Activated T-helper 17 cell treated with anti-CD3 and anti-CD28 coated beads, Interleukin-2, amount 50 U/mL, for 72 hours (primary cell): Measurements from ENCODE around the gene PRKD2. TPM values are rescaled to one million over a fixed set of nuclear protein-coding genes. Genes with fewer than 3 reads are reported as not detected.

ENCODE experiments used
- ATAC-seq: fragments of 150-1000 bp; cut with Tn5 transposase; replicated peaks from 2 replicates; pipeline ENCODE4 v1.10.0; 2021; ENCODE audit warnings: mild to moderate bottlenecking, moderate library complexity
- H3K27ac Mint-ChIP-seq: one replicate; pipeline ENCODE4 v1.8.0; 2022; ENCODE audit warnings: mixed read lengths
- H3K27me3 Mint-ChIP-seq: one replicate; pipeline ENCODE4 v1.8.0; 2022; ENCODE audit warnings: mixed read lengths
- H3K36me3 Mint-ChIP-seq: one replicate; pipeline ENCODE4 v1.8.0; 2022; ENCODE audit warnings: low read depth, mild to moderate bottlenecking, mixed read lengths
- H3K4me1 Mint-ChIP-seq: one replicate; pipeline ENCODE4 v1.8.0; 2022; ENCODE audit warnings: mixed read lengths
- H3K4me3 Mint-ChIP-seq: one replicate; pipeline ENCODE4 v1.8.0; 2022; ENCODE audit warnings: mild to moderate bottlenecking, mixed read lengths
- H3K9me3 Mint-ChIP-seq: one replicate; pipeline ENCODE4 v1.8.0; 2022; ENCODE audit warnings: mixed read lengths
- total RNA-seq, 2 donors: library from RNA; stranded (reverse); gene quantifications; one replicate each; pipeline ENCODE4 v1.2.3, GENCODE V29; 2022

Gene PRKD2
- total RNA-seq, 2 donors from 2014 or later = 75.0 to 103 TPM

GRCh38 chr19:46691104-46691503 lies 25.8 kb downstream of the PRKD2 start:
- Mint-ChIP-seq H3K27me3 (no peaks in the 10 kb centered on the region), H3K4me1 (peaks cover 16% of the 10 kb centered on the region), H3K4me3 (no peak overlapping the region), H3K36me3 (peaks cover 100% of the 10 kb centered on the region), H3K27ac (no peak overlapping the region), H3K9me3 (no peaks in the 10 kb centered on the region)
- no peak for ATAC-seq

- Mint-ChIP-seq H3K27ac (no peak overlapping the region), H3K9me3 (no peaks in the 10 kb centered on the region), H3K36me3 (peaks cover 100% of the 10 kb centered on the region), H3K4me3 (no peak overlapping the region), H3K4me1 (peaks cover 11% of the 10 kb centered on the region), H3K27me3 (no peaks in the 10 kb centered on the region)
- no peak for ATAC-seq
Measured at GRCh38 chr19:46689358-46689757, 27.6 kb downstream of the PRKD2 start.

GRCh38 chr19:46687438-46688145 lies 29.3 kb downstream of the PRKD2 start:
- no peak for ATAC-seq
- no peak overlapping the region for H3K27ac Mint-ChIP-seq
- H3K4me1 Mint-ChIP-seq = peaks cover 7% of the 10 kb centered on the region
- H3K36me3 Mint-ChIP-seq = peaks cover 100% of the 10 kb centered on the region
- H3K9me3 Mint-ChIP-seq = no peaks in the 10 kb centered on the region
- H3K4me3 Mint-ChIP-seq = no peak overlapping the region
- no peaks in the 10 kb centered on the region for H3K27me3 Mint-ChIP-seq

- Mint-ChIP-seq H3K4me1 (peaks cover under 1% of the 10 kb centered on the region), H3K36me3 (peaks cover 100% of the 10 kb centered on the region), H3K9me3 (no peaks in the 10 kb centered on the region), H3K27ac (peak overlapping the region; percentile 84), H3K27me3 (no peaks in the 10 kb centered on the region), H3K4me3 (no peak overlapping the region)
- no peak for ATAC-seq
Measured at GRCh38 chr19:46685189-46685588, 31.7 kb downstream of the PRKD2 start.

GRCh38 chr19:46678110-46678732 lies 38.7 kb downstream of the PRKD2 start:
- Mint-ChIP-seq H3K27me3 (no peaks in the 10 kb centered on the region), H3K9me3 (no peaks in the 10 kb centered on the region), H3K4me1 (peaks cover 10% of the 10 kb centered on the region), H3K27ac (peak overlapping the region; percentile 68), H3K4me3 (no peak overlapping the region), H3K36me3 (peaks cover 100% of the 10 kb centered on the region)
- ATAC-seq = peak; percentile 89

- peaks cover 10% of the 10 kb centered on the region for H3K4me1 Mint-ChIP-seq
- peak overlapping the region; percentile 7 for H3K27ac Mint-ChIP-seq
- no peak for ATAC-seq
- H3K36me3 Mint-ChIP-seq = peaks cover 68% of the 10 kb centered on the region
- H3K4me3 Mint-ChIP-seq = no peak overlapping the region
- no peaks in the 10 kb centered on the region for H3K9me3 Mint-ChIP-seq
- no peaks in the 10 kb centered on the region for H3K27me3 Mint-ChIP-seq
Measured at GRCh38 chr19:46674416-46675178, 42.3 kb downstream of the PRKD2 start.

GRCh38 chr19:46670813-46671212 lies 46.1 kb downstream of the PRKD2 start:
- H3K4me3 Mint-ChIP-seq = no peak overlapping the region

GRCh38 chr19:46668662-46669061 lies 48.3 kb downstream of the PRKD2 start:
- H3K36me3 Mint-ChIP-seq = peaks cover 9% of the 10 kb centered on the region
- no peaks in the 10 kb centered on the region for H3K4me1 Mint-ChIP-seq
- H3K27me3 Mint-ChIP-seq = no peaks in the 10 kb centered on the region
- ATAC-seq = no peak
- H3K27ac Mint-ChIP-seq = no peak overlapping the region
- H3K9me3 Mint-ChIP-seq = no peaks in the 10 kb centered on the region
- H3K4me3 Mint-ChIP-seq = no peak overlapping the region

More at GRCh38 chr19:46670813-46671212, 46.1 kb downstream of the PRKD2 start:
- H3K27ac Mint-ChIP-seq = no peak overlapping the region
- no peaks in the 10 kb centered on the region for H3K27me3 Mint-ChIP-seq
- H3K9me3 Mint-ChIP-seq = no peaks in the 10 kb centered on the region
- peaks cover 30% of the 10 kb centered on the region for H3K36me3 Mint-ChIP-seq
- no peaks in the 10 kb centered on the region for H3K4me1 Mint-ChIP-seq
- ATAC-seq = no peak

- H3K4me3 Mint-ChIP-seq = no peak overlapping the region
- ATAC-seq = no peak
- no peaks in the 10 kb centered on the region for H3K36me3 Mint-ChIP-seq
- H3K4me1 Mint-ChIP-seq = peaks cover 7% of the 10 kb centered on the region
- no peak overlapping the region for H3K27ac Mint-ChIP-seq
- H3K9me3 Mint-ChIP-seq = no peaks in the 10 kb centered on the region
- H3K27me3 Mint-ChIP-seq = no peaks in the 10 kb centered on the region
Measured at GRCh38 chr19:46665072-46665471, 51.8 kb downstream of the PRKD2 start.

- Mint-ChIP-seq H3K27me3 (peaks cover 15% of the 10 kb centered on the region), H3K36me3 (peaks cover under 1% of the 10 kb centered on the region), H3K4me1 (peaks cover 14% of the 10 kb centered on the region), H3K9me3 (no peaks in the 10 kb centered on the region), H3K27ac (peak overlapping the region; percentile 76), H3K4me3 (peak overlapping the region; percentile 85)
- ATAC-seq = peak; percentile 57
Measured at GRCh38 chr19:46661735-46662592, 55.0 kb downstream of the PRKD2 start.

- Mint-ChIP-seq H3K4me1 (peaks cover 18% of the 10 kb centered on the region), H3K36me3 (peaks cover 5% of the 10 kb centered on the region), H3K4me3 (peak within 1 kb of the TSS; percentile 85), H3K27ac (peak within 1 kb of the TSS; percentile 76), H3K9me3 (no peaks in the 10 kb centered on the region), H3K27me3 (peaks cover 20% of the 10 kb centered on the region)
- peak; percentile 90 for ATAC-seq
Measured at GRCh38 chr19:46661020-46661731, 55.7 kb downstream of the PRKD2 start, which contains the start of gene DACT3. Gene DACT3 (minus strand): TSS chr19:46661182. CDS start chr19:46661064, 118 bp downstream.

- Mint-ChIP-seq H3K4me3 (peak overlapping the region; percentile 85), H3K27me3 (peaks cover 20% of the 10 kb centered on the region), H3K4me1 (peaks cover 18% of the 10 kb centered on the region), H3K27ac (no peak overlapping the region), H3K9me3 (no peaks in the 10 kb centered on the region), H3K36me3 (peaks cover 5% of the 10 kb centered on the region)
- ATAC-seq = no peak
Measured at GRCh38 chr19:46660551-46661019, 56.3 kb downstream of the PRKD2 start.

GRCh38 chr19:46660008-46660517 lies 56.9 kb downstream of the PRKD2 start:
- H3K27me3 Mint-ChIP-seq = peaks cover 22% of the 10 kb centered on the region
- ATAC-seq = no peak
- no peak overlapping the region for H3K27ac Mint-ChIP-seq

More at GRCh38 chr19:46660008-46660517, 56.9 kb downstream of the PRKD2 start:
- Mint-ChIP-seq H3K36me3 (peaks cover 5% of the 10 kb centered on the region), H3K4me3 (peak overlapping the region; percentile 85), H3K9me3 (no peaks in the 10 kb centered on the region), H3K4me1 (peaks cover 18% of the 10 kb centered on the region)
